ENCODE data around the gene ZBTB42. TPM values are rescaled to one million over a fixed set of nuclear protein-coding genes. Genes with fewer than 3 reads are reported as not detected.

Gene ZBTB42
- total RNA-seq, 1 experiment from 2014 or later: 16.5 TPM

- POLR2A ChIA-PET: no interaction called here
- Histone ChIP-seq H3K4me1 (ENCODE audit: control insufficient read depth, insufficient read depth, low read length) (peaks cover 61% of the 10 kb centered on the region), H3K4me3 (ENCODE audit: low read depth in 2 of 2, low read length in 2 of 2) (peak overlapping the region; percentile 64), H3K36me3 (ENCODE audit: control insufficient read depth, insufficient read depth, low read length) (peaks cover 2% of the 10 kb centered on the region; the same call in 1 of the 2 replicates), H3K27me3 (ENCODE audit: control insufficient read depth, insufficient read depth, low read length) (no peaks in the 10 kb centered on the region), H3K9me3 (ENCODE audit: control insufficient read depth, insufficient read depth, low read depth, low read length) (no peaks in the 10 kb centered on the region), H3K27ac (ENCODE audit: low read length) (peak overlapping the region; percentile 81)
- DNase-seq (ENCODE audit: low read depth, low spot score) (no peak), ATAC-seq (no peak)
- intact Hi-C loops (cut with micrococcal nuclease; ENCODE audit: unreplicated experiment) (no loop called here), in situ Hi-C loops (cut with HindIII; ENCODE audit: low pct_unique_long_range_greater_than_20kb, low sequenced_read_pairs) (no loop called here)
- no TSS peak for BruUV-seq (replicated peaks)
- CTCF ChIA-PET: interaction anchor here (1.0 kb wide), 1 partner anchor 32 kb away, joined by 3 read pairs; no protein-coding TSS in a partner anchor
- no peak for TF ChIP-seq TCF7L2 (IDR thresholded peaks at IDR 0.05; ENCODE audit: low read depth, low read length)
- no peak for TF ChIP-seq SIN3A (IDR thresholded peaks at IDR 0.05; ENCODE audit: borderline replicate concordance, insufficient read depth, low read depth, low read length)
- no peak for TF ChIP-seq REST (IDR thresholded peaks at IDR 0.05; ENCODE audit: insufficient read depth in 1 of 2, low read depth in 2 of 2, low read length in 1 of 2)
- TF ChIP-seq CTCF (IDR thresholded peaks at IDR 0.05): no peak
These were observed 6.3 kb upstream of the ZBTB42 start for GRCh38 chr14:104794631-104794992.

- Histone ChIP-seq H3K36me3 (ENCODE audit: control insufficient read depth, insufficient read depth, low read length) (peaks cover 2% of the 10 kb centered on the region; the same call in 1 of the 2 replicates), H3K27ac (ENCODE audit: low read length) (peak within 1 kb of the TSS; percentile 84), H3K27me3 (ENCODE audit: control insufficient read depth, insufficient read depth, low read length) (no peaks in the 10 kb centered on the region), H3K4me1 (ENCODE audit: control insufficient read depth, insufficient read depth, low read length) (peaks cover 62% of the 10 kb centered on the region), H3K9me3 (ENCODE audit: control insufficient read depth, insufficient read depth, low read depth, low read length) (no peaks in the 10 kb centered on the region), H3K4me3 (ENCODE audit: low read depth in 2 of 2, low read length in 2 of 2) (peak within 1 kb of the TSS; percentile 64)
- ChIA-PET POLR2A (no interaction called here), CTCF (interaction anchor here (1.0 kb wide), 1 partner anchor 31 kb away, joined by 3 read pairs; no protein-coding TSS in a partner anchor)
- DNase-seq (ENCODE audit: low read depth, low spot score) (no peak), ATAC-seq (peak; percentile 62)
- intact Hi-C loops (cut with micrococcal nuclease; ENCODE audit: unreplicated experiment) (no loop called here), in situ Hi-C loops (cut with HindIII; ENCODE audit: low pct_unique_long_range_greater_than_20kb, low sequenced_read_pairs) (no loop called here)
- no TSS peak for BruUV-seq (replicated peaks)
- TF ChIP-seq SIN3A (IDR thresholded peaks at IDR 0.05; ENCODE audit: borderline replicate concordance, insufficient read depth, low read depth, low read length): no peak
- no peak for TF ChIP-seq CTCF (IDR thresholded peaks at IDR 0.05)
- no peak for TF ChIP-seq POLR2AphosphoS5 (IDR thresholded peaks at IDR 0.05; ENCODE audit: low read depth, low read length)
- TF ChIP-seq REST (IDR thresholded peaks at IDR 0.05; ENCODE audit: insufficient read depth in 1 of 2, low read depth in 2 of 2, low read length in 1 of 2): no peak
- TF ChIP-seq TCF7L2 (IDR thresholded peaks at IDR 0.05; ENCODE audit: low read depth, low read length): no peak
These were observed 5.7 kb upstream of the ZBTB42 start, which contains the start of gene AKT1 for GRCh38 chr14:104794993-104795780. Gene AKT1 (minus strand): TSS chr14:104795748. CDS start chr14:104792643, 3,105 bp downstream.
